Thyroid gland (tissue), 4 donors: ENCODE measurements around the gene RBM28.

ENCODE experiments used
- CTCF ChIP-seq, 6 experiments: fragments of 200-600 bp in 3 of 6; fragments of 450-650 bp in 3 of 6; sonication (generic) in 3 of 6; IDR thresholded peaks; one replicate each; pipeline ENCODE4 v1.5.1; 2016 to 2019; ENCODE audit warnings: antibody characterized with exemption in 6 of 6, mild to moderate bottlenecking in 2 of 6, inconsistent platforms in 1 of 6, moderate library complexity in 1 of 6
- POLR2A ChIP-seq, 2 donors: fragments of 450-650 bp; IDR thresholded peaks; one replicate each; pipeline ENCODE4 v1.6.1; 2017; ENCODE audit warnings: antibody characterized with exemption in 2 of 2, mild to moderate bottlenecking in 2 of 2, moderate library complexity in 1 of 2

- TF ChIP-seq POLR2A (IDR thresholded peaks at IDR 0.05) = no peak
- no peak for TF ChIP-seq CTCF (IDR thresholded peaks at IDR 0.05)
Measured at GRCh38 chr7:128266529-128266882, 77.2 kb downstream of the RBM28 start.
